Panc1 (cell line): ENCODE measurements around the gene GNRHR. TPM values are rescaled to one million over a fixed set of nuclear protein-coding genes. Genes with fewer than 3 reads are reported as not detected.

Source experiments
- ATAC-seq: fragments of 200-7000 bp; cut with Tn5 transposase; 2 replicates; pipeline ENCODE4 v1.9.1; 2020; ENCODE audit warnings: mild to moderate bottlenecking, moderate library complexity
- BruUV-seq: library from RNA; stranded (reverse); fragments of 400-500 nt; replicated peaks from 2 replicates; lab custom pipeline; 2021; lab: Mats Ljungman, UMichigan
- CTCF ChIA-PET: fragments of 300-600 bp; sonication (Branson Sonifier 250); formaldehyde crosslinking; loops from one replicate; lab custom pipeline; 2022; ENCODE audit warnings: antibody characterized with exemption; lab: Charles Lee
- POLR2A ChIA-PET: fragments of 300-600 bp; sonication (Branson Sonifier 250); formaldehyde crosslinking; loops from one replicate; lab custom pipeline; 2022; ENCODE audit warnings: antibody characterized with exemption; lab: Charles Lee
- DNase-seq: peaks from one replicate; pipeline ENCODE4 v3.0.0-alpha.2; 2010; ENCODE audit warnings: low read depth, low spot score
- H3K27ac ChIP-seq: 2 replicates; pipeline ENCODE4 v1.5.1; 2011; ENCODE audit warnings: mild to moderate bottlenecking, low read length, inconsistent platforms
- H3K27me3 ChIP-seq: fragments of 200-500 bp; sonication (Bioruptor generic); 2 replicates; pipeline ENCODE4 v1.6.0; 2014; ENCODE audit warnings: low read length, inconsistent platforms; ENCODE audit not compliant: control insufficient read depth, insufficient read depth
- H3K36me3 ChIP-seq: fragments of 200-500 bp; sonication (Bioruptor generic); 2 replicates; pipeline ENCODE4 v1.5.1; 2014; ENCODE audit warnings: inconsistent platforms, mild to moderate bottlenecking, low read length, moderate library complexity; ENCODE audit not compliant: control insufficient read depth, insufficient read depth
- H3K4me1 ChIP-seq: 2 replicates; pipeline ENCODE4 v1.5.1; 2011; ENCODE audit warnings: inconsistent platforms, mild to moderate bottlenecking, low read length, moderate library complexity; ENCODE audit not compliant: control insufficient read depth, insufficient read depth
- H3K4me3 ChIP-seq, 2 experiments: 2 replicates each; pipeline ENCODE4 v1.5.1; 2011 to 2012; ENCODE audit warnings: low read depth in 2 of 2, low read length in 2 of 2, mild to moderate bottlenecking in 2 of 2, inconsistent platforms in 1 of 2, moderate library complexity in 1 of 2
- H3K9me3 ChIP-seq: fragments of 200-500 bp; sonication (Bioruptor generic); 2 replicates; pipeline ENCODE4 v1.5.1; 2014; ENCODE audit warnings: low read depth, mild to moderate bottlenecking, inconsistent platforms, low read length, moderate library complexity; ENCODE audit not compliant: control insufficient read depth, insufficient read depth
- CTCF ChIP-seq: fragments of 450-650 bp; IDR thresholded peaks from 2 replicates; pipeline ENCODE4 v1.5.1; 2017; ENCODE audit warnings: mild to moderate bottlenecking
- POLR2AphosphoS5 ChIP-seq: IDR thresholded peaks from 2 replicates; pipeline ENCODE4 v1.6.1; 2012; ENCODE audit warnings: mild to moderate bottlenecking, low read depth, low read length, moderate library complexity
- REST ChIP-seq, 2 experiments: IDR thresholded peaks; 2 replicates each; pipeline ENCODE4 v1.6.1; 2011 to 2012; ENCODE audit warnings: low read depth in 2 of 2, control low read depth in 1 of 2, low read length in 1 of 2, mild to moderate bottlenecking in 1 of 2, moderate library complexity in 1 of 2; ENCODE audit not compliant: insufficient read depth in 1 of 2
- SIN3A ChIP-seq: IDR thresholded peaks from 2 replicates; pipeline ENCODE4 v1.6.1; 2012; ENCODE audit warnings: low read depth, mild to moderate bottlenecking, low read length, moderate library complexity, borderline replicate concordance; ENCODE audit not compliant: insufficient read depth
- TCF7L2 ChIP-seq: IDR thresholded peaks from 2 replicates; pipeline ENCODE4 v1.6.1; 2011; ENCODE audit warnings: mild to moderate bottlenecking, low read depth, low read length, inconsistent platforms
- in situ Hi-C: cut with HindIII; loops from 2 replicates; pipeline ENCODE4 v1.10.0; 2016; ENCODE audit warnings: low sequenced_read_pairs, low pct_unique_long_range_greater_than_20kb
- intact Hi-C: fragments of 100-400 bp; cut with micrococcal nuclease; formaldehyde crosslinking; loops from one replicate; pipeline ENCODE4 v1.10.0; 2022; ENCODE audit not compliant: unreplicated experiment
- total RNA-seq: library from RNA; stranded (reverse); gene quantifications from one replicate; pipeline ENCODE4 v1.2.1, GENCODE V29; 2021; ENCODE audit not compliant: unreplicated experiment

GNRHR gene
- total RNA-seq, 1 experiment from 2014 or later, result not detected

- H3K9me3 ChIP-seq, result no peaks in the 10 kb centered on the region
- BruUV-seq, result no TSS peak
- DNase-seq (no peak), ATAC-seq (no peak)
- intact Hi-C loops (no loop called here), in situ Hi-C loops (no loop called here)
- H3K27me3 ChIP-seq, result no peaks in the 10 kb centered on the region
- no peaks in the 10 kb centered on the region for H3K36me3 ChIP-seq
- no peaks in the 10 kb centered on the region for H3K4me1 ChIP-seq
- H3K4me3 ChIP-seq, result no peak overlapping the region
- ChIA-PET POLR2A (no interaction called here), CTCF (no interaction called here)
- no peak for TF ChIP-seq POLR2AphosphoS5
- no peak for TF ChIP-seq TCF7L2
- TF ChIP-seq SIN3A, result no peak
- TF ChIP-seq CTCF, result no peak
- no peak for TF ChIP-seq REST (IDR thresholded peaks at IDR 0.05; ENCODE audit: insufficient read depth in 1 of 2, low read depth in 2 of 2, low read length in 1 of 2)
- no peak overlapping the region for H3K27ac ChIP-seq
These were observed 32.8 kb downstream of the GNRHR start for GRCh38 chr4:67721315-67721769.

- ChIA-PET POLR2A (no interaction called here), CTCF (no interaction called here)
- no peak overlapping the region for H3K27ac ChIP-seq
- H3K9me3 ChIP-seq, result no peaks in the 10 kb centered on the region
- no TSS peak for BruUV-seq
- TF ChIP-seq SIN3A (no peak), TCF7L2 (no peak), POLR2AphosphoS5 (no peak), REST (IDR thresholded peaks at IDR 0.05; ENCODE audit: insufficient read depth in 1 of 2, low read depth in 2 of 2, low read length in 1 of 2) (no peak), CTCF (no peak)
- intact Hi-C loops (no loop called here), in situ Hi-C loops (no loop called here)
- DNase-seq (no peak), ATAC-seq (no peak)
- H3K27me3 ChIP-seq, result no peaks in the 10 kb centered on the region
- no peaks in the 10 kb centered on the region for H3K4me1 ChIP-seq
- H3K36me3 ChIP-seq, result no peaks in the 10 kb centered on the region
- H3K4me3 ChIP-seq, result no peak overlapping the region
These were observed 34.1 kb downstream of the GNRHR start for GRCh38 chr4:67719953-67720617.
